Hepatocyte (in vitro differentiated cells): ENCODE data around the gene SHROOM1. TPM values are rescaled to one million over a fixed set of nuclear protein-coding genes. Genes with fewer than 3 reads are reported as not detected.

ENCODE experiments used
- DNase-seq: peaks from one replicate; pipeline ENCODE4 v3.0.0-alpha.2; 2016; ENCODE audit warnings: low spot score
- H2AFZ ChIP-seq: fragments of 200-600 bp; sonication (generic); 2 replicates; pipeline ENCODE4 v1.6.0; 2016; ENCODE audit warnings: antibody characterized with exemption, mild to moderate bottlenecking
- H3K27ac ChIP-seq: fragments of 200-600 bp; sonication (generic); 2 replicates; pipeline ENCODE4 v1.5.1; 2016; ENCODE audit warnings: mild to moderate bottlenecking
- H3K27me3 ChIP-seq: fragments of 200-600 bp; sonication (generic); 2 replicates; pipeline ENCODE4 v1.6.1; 2016
- H3K36me3 ChIP-seq: fragments of 200-600 bp; sonication (generic); replicated peaks from 2 replicates; pipeline ENCODE4 v1.5.1; 2016; ENCODE audit warnings: low read depth; ENCODE audit not compliant: insufficient read depth
- H3K4me1 ChIP-seq: fragments of 200-600 bp; sonication (generic); 2 replicates; pipeline ENCODE4 v1.5.1; 2016; ENCODE audit warnings: mild to moderate bottlenecking, moderate library complexity; ENCODE audit not compliant: insufficient read depth
- H3K4me2 ChIP-seq: fragments of 200-600 bp; sonication (generic); 2 replicates; pipeline ENCODE4 v1.6.0; 2016
- H3K4me3 ChIP-seq: fragments of 200-600 bp; sonication (generic); 2 replicates; pipeline ENCODE4 v1.5.1; 2016; ENCODE audit warnings: mild to moderate bottlenecking
- H3K79me2 ChIP-seq: fragments of 200-600 bp; sonication (generic); 2 replicates; pipeline ENCODE4 v1.6.0; 2017; ENCODE audit warnings: mild to moderate bottlenecking
- H3K9me2 ChIP-seq: fragments of 200-600 bp; sonication (generic); replicated peaks from 2 replicates; pipeline ENCODE4 v1.6.0; 2017; ENCODE audit warnings: mild to moderate bottlenecking; ENCODE audit not compliant: insufficient read depth
- H3K9me3 ChIP-seq: fragments of 200-600 bp; sonication (generic); 2 replicates; pipeline ENCODE4 v1.5.1; 2016; ENCODE audit warnings: low read depth, mild to moderate bottlenecking
- H4K20me1 ChIP-seq: fragments of 200-600 bp; sonication (generic); 2 replicates; pipeline ENCODE4 v1.6.0; 2016; ENCODE audit warnings: mild to moderate bottlenecking; ENCODE audit not compliant: insufficient read depth, poor library complexity, severe bottlenecking
- EZH2 ChIP-seq: fragments of 200-600 bp; sonication (generic); IDR thresholded peaks from 2 replicates; pipeline ENCODE4 v1.6.1; 2016; ENCODE audit warnings: antibody characterized with exemption, mild to moderate bottlenecking, borderline replicate concordance
- EZH2phosphoT487 ChIP-seq: fragments of 200-600 bp; sonication (generic); IDR thresholded peaks from one replicate; pipeline ENCODE4 v1.6.1; 2018; ENCODE audit warnings: antibody characterized with exemption, mild to moderate bottlenecking, low read depth, moderate library complexity; ENCODE audit not compliant: unreplicated experiment, severe bottlenecking
- WGBS: methylation state at CpG from one replicate; pipeline ENCODE4 v1.1.6; 2016; ENCODE audit warnings: low lambda C conversion rate; ENCODE audit errors: missing lambda C conversion rate; 5-methylcytosine and 5-hydroxymethylcytosine counted together
- polyA plus RNA-seq: library from polyadenylated mRNA; unstranded; fragments of >200 nt; fragmentation: Nextera tagmentation; extraction: Ambion mirVana; gene quantifications from 2 replicates; pipeline ENCODE4 v1.2.1, GENCODE V29; 2016
- total RNA-seq: library from RNA; depleted of rRNA; stranded (reverse); fragments of >200 nt; gene quantifications from 2 replicates; pipeline ENCODE4 v1.2.3, GENCODE V29; 2014
- TF ChIP-seq, protein P1 (sequence below): fragments of 200-600 bp; sonication (generic); IDR thresholded peaks from 2 replicates; pipeline ENCODE4 v1.5.1; 2016; ENCODE audit warnings: antibody characterized with exemption, mild to moderate bottlenecking; ENCODE audit not compliant: poor library complexity

SHROOM1 gene
- total and polyA plus RNA-seq, 2 experiments from 2014 or later = 10.0 to 19.2 TPM

DNA sequence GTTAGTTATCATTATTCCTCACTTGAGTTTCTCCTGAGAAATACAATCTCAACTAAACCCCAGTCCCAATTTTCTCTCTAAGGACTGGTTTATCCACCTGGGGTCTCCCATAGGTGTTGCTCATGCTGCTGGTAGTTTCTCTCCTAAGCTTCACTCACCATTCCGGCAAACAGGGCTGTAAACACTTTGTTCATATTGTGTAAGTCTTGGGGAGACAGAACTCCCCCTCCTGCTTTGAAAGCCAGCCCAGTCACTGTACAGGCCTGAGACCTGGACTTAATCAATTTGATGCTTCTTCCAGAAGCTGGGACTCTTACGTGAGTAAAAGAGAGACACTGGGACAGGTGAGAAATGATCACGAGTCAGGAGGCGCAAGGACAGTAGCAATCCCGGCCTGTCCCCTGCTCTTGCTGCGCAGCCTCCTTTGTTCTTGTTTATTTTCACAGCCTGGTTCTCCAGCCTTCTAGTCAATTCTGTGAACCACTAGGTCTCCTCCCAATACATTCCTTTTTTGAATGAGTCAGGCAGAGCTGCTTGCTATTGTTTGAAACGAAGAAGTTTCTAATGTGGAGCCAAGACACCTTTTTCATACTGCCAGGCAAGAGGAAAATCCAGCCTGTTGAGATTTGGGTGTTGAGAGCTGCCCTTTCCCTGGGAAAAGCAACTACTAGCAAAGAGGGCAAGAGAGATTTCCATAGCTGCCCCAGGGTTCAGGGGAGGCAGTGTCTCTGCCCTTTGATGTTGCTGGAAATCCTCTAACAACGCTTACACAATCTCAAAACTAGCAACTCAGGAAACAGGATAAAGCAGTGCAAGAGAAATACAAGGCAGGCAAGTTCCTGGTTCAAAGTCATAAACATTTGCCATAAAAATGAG is 9.2 kb upstream of the SHROOM1 start:
- peak overlapping the region; percentile 86 for H3K27ac ChIP-seq
- 42% methylated on average over 8 of the region's 8 CpGs for WGBS
- TF ChIP-seq, protein P1, sequence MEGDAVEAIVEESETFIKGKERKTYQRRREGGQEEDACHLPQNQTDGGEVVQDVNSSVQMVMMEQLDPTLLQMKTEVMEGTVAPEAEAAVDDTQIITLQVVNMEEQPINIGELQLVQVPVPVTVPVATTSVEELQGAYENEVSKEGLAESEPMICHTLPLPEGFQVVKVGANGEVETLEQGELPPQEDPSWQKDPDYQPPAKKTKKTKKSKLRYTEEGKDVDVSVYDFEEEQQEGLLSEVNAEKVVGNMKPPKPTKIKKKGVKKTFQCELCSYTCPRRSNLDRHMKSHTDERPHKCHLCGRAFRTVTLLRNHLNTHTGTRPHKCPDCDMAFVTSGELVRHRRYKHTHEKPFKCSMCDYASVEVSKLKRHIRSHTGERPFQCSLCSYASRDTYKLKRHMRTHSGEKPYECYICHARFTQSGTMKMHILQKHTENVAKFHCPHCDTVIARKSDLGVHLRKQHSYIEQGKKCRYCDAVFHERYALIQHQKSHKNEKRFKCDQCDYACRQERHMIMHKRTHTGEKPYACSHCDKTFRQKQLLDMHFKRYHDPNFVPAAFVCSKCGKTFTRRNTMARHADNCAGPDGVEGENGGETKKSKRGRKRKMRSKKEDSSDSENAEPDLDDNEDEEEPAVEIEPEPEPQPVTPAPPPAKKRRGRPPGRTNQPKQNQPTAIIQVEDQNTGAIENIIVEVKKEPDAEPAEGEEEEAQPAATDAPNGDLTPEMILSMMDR = no peak
- TF ChIP-seq EZH2phosphoT487 (no peak), EZH2 (no peak)
- DNase-seq = peak; percentile 61
- H3K4me2 ChIP-seq = peak overlapping the region; percentile 3
- H3K9me3 ChIP-seq = no peaks in the 10 kb centered on the region
- H3K4me1 ChIP-seq = peaks cover 31% of the 10 kb centered on the region
- no peaks in the 10 kb centered on the region for H3K9me2 ChIP-seq
- H4K20me1 ChIP-seq = no peaks in the 10 kb centered on the region
- no peak overlapping the region for H3K4me3 ChIP-seq
- no peaks in the 10 kb centered on the region for H3K27me3 ChIP-seq
- H3K36me3 ChIP-seq = no peaks in the 10 kb centered on the region
- no peaks in the 10 kb centered on the region for H3K79me2 ChIP-seq
- peak overlapping the region; percentile 18 for H2AFZ ChIP-seq

DNA sequence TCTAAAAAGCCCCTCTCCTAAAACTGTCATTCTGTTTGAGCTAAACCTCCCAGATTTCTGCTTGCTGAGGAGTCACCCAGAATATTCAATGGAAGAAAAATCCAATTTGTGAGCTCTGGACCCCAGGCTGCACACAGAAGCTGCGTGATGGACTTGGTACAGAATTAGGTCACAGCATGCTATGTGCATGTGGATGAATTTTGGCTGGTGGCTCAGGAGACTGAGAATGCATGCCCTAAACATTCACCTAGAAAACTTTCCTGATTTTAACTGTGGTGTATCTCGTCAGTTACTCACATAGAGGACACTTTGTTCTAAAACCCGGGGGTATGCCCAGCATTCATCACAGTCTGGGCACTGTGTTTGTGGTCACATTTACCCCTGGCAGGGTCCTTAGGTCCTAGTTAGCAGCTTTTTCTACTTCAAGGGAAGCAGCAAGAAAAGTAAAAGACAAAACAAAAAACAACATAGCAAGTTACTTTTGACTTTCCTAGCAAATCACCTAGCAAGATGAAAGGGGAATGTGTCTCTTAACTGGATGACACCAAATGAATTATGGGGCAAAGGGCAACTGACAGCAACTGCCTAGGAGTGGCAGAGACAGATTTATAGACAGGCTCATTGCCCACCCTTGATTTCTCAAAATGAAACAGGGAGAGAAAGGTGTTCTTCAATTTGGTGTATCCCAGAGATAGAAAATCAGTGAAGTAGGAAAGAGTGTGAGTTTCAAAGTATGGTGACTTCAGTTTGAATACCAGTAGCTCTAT is 8.3 kb upstream of the SHROOM1 start:
- no peaks in the 10 kb centered on the region for H3K27me3 ChIP-seq
- no peak for TF ChIP-seq EZH2phosphoT487
- TF ChIP-seq, protein P1 = no peak
- TF ChIP-seq EZH2 = no peak
- 55% methylated on average over 3 of the region's 3 CpGs for WGBS
- H3K4me1 ChIP-seq = peaks cover 31% of the 10 kb centered on the region
- no peaks in the 10 kb centered on the region for H3K36me3 ChIP-seq
- H4K20me1 ChIP-seq = no peaks in the 10 kb centered on the region
- no peak for DNase-seq
- H3K9me3 ChIP-seq = no peaks in the 10 kb centered on the region
- no peak overlapping the region for H2AFZ ChIP-seq
- H3K27ac ChIP-seq = peak overlapping the region; percentile 86
- H3K4me2 ChIP-seq = peak overlapping the region; percentile 3
- no peaks in the 10 kb centered on the region for H3K79me2 ChIP-seq
- no peaks in the 10 kb centered on the region for H3K9me2 ChIP-seq
- no peak overlapping the region for H3K4me3 ChIP-seq

DNA sequence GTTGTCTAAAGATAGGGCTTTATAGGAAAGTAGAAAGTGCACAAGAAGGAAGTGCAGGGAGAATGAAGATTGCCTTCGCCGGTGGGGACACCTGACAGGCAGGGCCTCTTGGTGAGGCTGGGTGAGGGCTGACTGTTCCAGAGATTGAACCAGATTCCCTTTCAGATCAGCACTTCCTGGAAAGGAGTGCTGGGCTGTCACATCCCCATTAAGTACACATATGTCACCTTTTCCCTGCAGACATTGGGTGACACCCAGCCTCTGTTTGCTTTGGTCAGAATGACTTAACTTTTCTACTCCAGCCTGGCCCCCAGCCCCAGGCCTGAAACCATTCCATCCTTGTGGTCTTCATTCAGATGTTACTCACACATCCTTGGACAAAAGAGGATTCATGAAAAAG is 7.4 kb upstream of the SHROOM1 start:
- Histone ChIP-seq H3K36me3 (no peaks in the 10 kb centered on the region), H3K4me3 (no peak overlapping the region), H2AFZ (no peak overlapping the region), H4K20me1 (no peaks in the 10 kb centered on the region), H3K9me3 (no peaks in the 10 kb centered on the region), H3K4me2 (peak overlapping the region; percentile 16), H3K27ac (peak overlapping the region; percentile 86), H3K27me3 (no peaks in the 10 kb centered on the region), H3K4me1 (peaks cover 31% of the 10 kb centered on the region), H3K79me2 (no peaks in the 10 kb centered on the region), H3K9me2 (no peaks in the 10 kb centered on the region)
- DNase-seq = peak; percentile 72
- 53% methylated on average over 2 of the region's 2 CpGs for WGBS
- TF ChIP-seq EZH2phosphoT487 = no peak
- TF ChIP-seq, protein P1 = no peak
- TF ChIP-seq EZH2 = no peak
